Peyer's patch (tissue), 4 donors: ENCODE measurements around the gene LIX1.

Source experiments
- CTCF ChIP-seq, 6 experiments: fragments of 450-650 bp in 4 of 6; fragments of 200-600 bp in 2 of 6; sonication (generic) in 1 of 6; IDR thresholded peaks; one replicate each; pipeline ENCODE4 v1.5.1; 2017 to 2019; ENCODE audit warnings: antibody characterized with exemption in 6 of 6, mild to moderate bottlenecking in 3 of 6, moderate library complexity in 1 of 6
- POLR2A ChIP-seq, 2 donors: fragments of 450-650 bp; IDR thresholded peaks; one replicate each; pipeline ENCODE4 v1.5.1; 2017; ENCODE audit warnings: antibody characterized with exemption in 2 of 2, mild to moderate bottlenecking in 2 of 2, moderate library complexity in 2 of 2

- no peak for TF ChIP-seq CTCF (IDR thresholded peaks at IDR 0.05)
- no peak for TF ChIP-seq POLR2A (IDR thresholded peaks at IDR 0.05)
Measured at GRCh38 chr5:97163790-97164285, 21.4 kb upstream of the LIX1 start.
